MM.1S (cell line): ENCODE results near the gene MS4A10.
"Not testable (repeated sequence)": the region's sequence is repeated elsewhere in the genome, so short reads cannot be mapped to it uniquely, and the experiment has no call there.

ENCODE experiments used
- DNase-seq: peaks from one replicate; pipeline ENCODE4 v3.0.0-alpha.2; 2015
- H2AFZ ChIP-seq: fragments of 300-600 bp; sonication (generic); 2 replicates; pipeline ENCODE4 v1.6.0; 2016; ENCODE audit warnings: antibody characterized with exemption, low read length
- H3F3A ChIP-seq: fragments of 300-600 bp; sonication (generic); 2 replicates; pipeline ENCODE4 v1.6.1; 2016; ENCODE audit warnings: mild to moderate bottlenecking, antibody characterized with exemption, low read length, moderate library complexity, mixed read lengths; ENCODE audit not compliant: insufficient read depth
- H3K27ac ChIP-seq: fragments of 300-600 bp; sonication (generic); 2 replicates; pipeline ENCODE4 v1.5.1; 2016; ENCODE audit warnings: mild to moderate bottlenecking, low read length
- H3K27me3 ChIP-seq: fragments of 300-600 bp; sonication (generic); replicated peaks from 2 replicates; pipeline ENCODE4 v1.6.0; 2016; ENCODE audit warnings: low read length; ENCODE audit not compliant: insufficient read depth
- H3K36me3 ChIP-seq: fragments of 300-600 bp; sonication (generic); replicated peaks from 2 replicates; pipeline ENCODE4 v1.6.1; 2016; ENCODE audit warnings: mild to moderate bottlenecking, low read length, mixed read lengths; ENCODE audit not compliant: insufficient read depth
- H3K4me1 ChIP-seq: fragments of 300-600 bp; sonication (generic); 2 replicates; pipeline ENCODE4 v1.6.1; 2016; ENCODE audit warnings: low read length, mixed read lengths
- H3K4me2 ChIP-seq: fragments of 300-600 bp; sonication (generic); 2 replicates; pipeline ENCODE4 v1.6.0; 2016; ENCODE audit warnings: low read depth, low read length
- H3K4me3 ChIP-seq: fragments of 300-600 bp; sonication (generic); 2 replicates; pipeline ENCODE4 v1.5.1; 2016; ENCODE audit warnings: low read length, mixed read lengths
- H3K79me2 ChIP-seq: fragments of 300-600 bp; sonication (generic); 2 replicates; pipeline ENCODE4 v1.6.1; 2016; ENCODE audit warnings: mixed run types, low read length, mixed read lengths
- H3K9ac ChIP-seq: fragments of 300-600 bp; sonication (generic); 2 replicates; pipeline ENCODE4 v1.6.1; 2016; ENCODE audit warnings: low read length, mixed read lengths
- H3K9me2 ChIP-seq: fragments of 300-600 bp; sonication (generic); replicated peaks from 2 replicates; pipeline ENCODE4 v1.6.1; 2016; ENCODE audit warnings: mild to moderate bottlenecking, low read length, mixed read lengths; ENCODE audit not compliant: insufficient read depth
- H3K9me3 ChIP-seq: fragments of 300-600 bp; sonication (generic); replicated peaks from 2 replicates; pipeline ENCODE4 v1.6.1; 2016; ENCODE audit warnings: mild to moderate bottlenecking, low read length, mixed read lengths; ENCODE audit not compliant: insufficient read depth
- H4K20me1 ChIP-seq: fragments of 300-600 bp; sonication (generic); 2 replicates; pipeline ENCODE4 v1.6.1; 2016; ENCODE audit warnings: mild to moderate bottlenecking, low read length, moderate library complexity, mixed read lengths; ENCODE audit not compliant: insufficient read depth
- CTCF ChIP-seq: fragments of 300-600 bp; sonication (generic); IDR thresholded peaks from 2 replicates; pipeline ENCODE4 v1.5.1; 2016; ENCODE audit warnings: antibody characterized with exemption, low read length, mixed read lengths
- EZH2 ChIP-seq: fragments of 300-600 bp; sonication (generic); optimal IDR thresholded peaks from 2 replicates; pipeline ENCODE3; 2017; ENCODE audit warnings: low read depth, mild to moderate bottlenecking, antibody characterized with exemption, low read length, mixed read lengths
- EZH2phosphoT487 ChIP-seq: fragments of 300-600 bp; sonication (generic); IDR thresholded peaks from 2 replicates; pipeline ENCODE4 v1.6.1; 2018; ENCODE audit warnings: antibody characterized with exemption, low read length

MS4A10 gene

GRCh38 chr11:60821827-60822599 is 36.9 kb downstream of the MS4A10 start:
- no peaks in the 10 kb centered on the region for H3K9me2 ChIP-seq
- H3F3A ChIP-seq, result no peaks in the 10 kb centered on the region
- H3K36me3 ChIP-seq, result no peaks in the 10 kb centered on the region
- H3K4me1 ChIP-seq, result no peaks in the 10 kb centered on the region
- H3K4me3 ChIP-seq, result no peak overlapping the region
- no peak for DNase-seq
- H2AFZ ChIP-seq, result no peak overlapping the region
- H3K9me3 ChIP-seq, result no peaks in the 10 kb centered on the region
- no peak overlapping the region for H3K27ac ChIP-seq
- H3K27me3 ChIP-seq, result no peaks in the 10 kb centered on the region
- no peak overlapping the region for H3K4me2 ChIP-seq
- no peaks in the 10 kb centered on the region for H3K79me2 ChIP-seq
- TF ChIP-seq EZH2phosphoT487 (no peak), EZH2 (no peak), CTCF (no peak)
- no peak overlapping the region for H3K9ac ChIP-seq
- no peaks in the 10 kb centered on the region for H4K20me1 ChIP-seq

DNA sequence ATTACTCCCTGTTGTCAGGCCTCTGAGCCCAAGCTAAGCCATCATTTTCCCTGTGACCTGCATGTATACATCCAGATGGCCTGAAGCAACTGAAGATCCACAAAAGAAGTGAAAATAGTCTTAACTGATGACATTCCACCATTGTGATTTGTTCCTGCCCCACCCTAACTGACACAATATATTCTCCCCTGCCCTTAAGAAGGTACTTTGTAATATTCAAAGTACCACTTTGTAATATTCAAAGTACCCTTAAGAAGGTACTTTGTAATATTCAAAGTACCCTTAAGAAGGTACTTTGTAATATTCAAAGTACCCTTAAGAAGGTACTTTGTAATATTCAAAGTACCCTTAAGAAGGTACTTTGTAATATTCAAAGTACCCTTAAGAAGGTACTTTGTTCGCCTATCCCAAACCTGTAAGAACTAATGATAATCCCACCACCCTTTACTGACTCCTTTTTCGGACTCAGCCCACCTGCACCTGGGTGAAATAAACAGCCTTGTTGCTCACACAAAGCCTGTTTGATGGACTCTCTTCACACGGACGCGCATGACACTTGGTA is 38.7 kb downstream of the MS4A10 start:
- H2AFZ ChIP-seq, H3F3A ChIP-seq, H3K27me3 ChIP-seq, H3K9me2 ChIP-seq, H3K4me3 ChIP-seq, H3K4me1 ChIP-seq, H3K27ac ChIP-seq, H3K79me2 ChIP-seq, H3K9ac ChIP-seq, H3K4me2 ChIP-seq, H3K36me3 ChIP-seq, H3K9me3 ChIP-seq, H4K20me1 ChIP-seq, DNase-seq: not testable (repeated sequence)

DNA sequence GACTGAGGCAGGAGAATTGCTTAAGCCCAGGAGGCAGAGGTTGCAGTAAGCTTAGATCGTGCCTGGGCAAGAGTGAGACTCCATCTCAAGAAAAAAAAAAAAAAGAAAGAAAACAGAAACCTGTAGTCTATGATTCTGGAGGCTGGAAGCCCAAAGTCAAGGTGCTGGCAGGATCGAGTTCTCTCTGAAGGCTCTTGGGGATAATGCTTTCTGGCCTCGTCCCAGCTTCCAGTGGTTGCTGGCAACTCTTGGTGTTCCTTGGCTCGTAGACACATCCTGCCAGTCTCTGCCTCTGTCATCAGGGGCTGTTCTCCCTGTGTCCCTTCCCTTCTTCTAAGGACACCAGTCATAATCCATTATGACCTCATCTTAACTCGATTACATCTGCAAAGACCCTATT is 40.0 kb downstream of the MS4A10 start:
- Histone ChIP-seq H3K9me3 (no peaks in the 10 kb centered on the region), H3K79me2 (no peaks in the 10 kb centered on the region), H3K4me1 (no peaks in the 10 kb centered on the region), H3K9me2 (no peaks in the 10 kb centered on the region), H3K27me3 (no peaks in the 10 kb centered on the region), H3F3A (no peaks in the 10 kb centered on the region), H2AFZ (no peak overlapping the region), H3K4me3 (no peak overlapping the region), H3K9ac (no peak overlapping the region), H3K4me2 (no peak overlapping the region), H4K20me1 (no peaks in the 10 kb centered on the region), H3K27ac (no peak overlapping the region), H3K36me3 (no peaks in the 10 kb centered on the region)
- TF ChIP-seq EZH2 (no peak), CTCF (no peak), EZH2phosphoT487 (no peak)
- no peak for DNase-seq

- no peaks in the 10 kb centered on the region for H3K9me2 ChIP-seq
- no peak overlapping the region for H3K27ac ChIP-seq
- no peaks in the 10 kb centered on the region for H4K20me1 ChIP-seq
- H3K4me1 ChIP-seq, result no peaks in the 10 kb centered on the region
- no peak for TF ChIP-seq EZH2phosphoT487
- no peak for TF ChIP-seq EZH2
- TF ChIP-seq CTCF, result no peak
- no peaks in the 10 kb centered on the region for H3K36me3 ChIP-seq
- no peak overlapping the region for H3K4me3 ChIP-seq
- no peaks in the 10 kb centered on the region for H3K9me3 ChIP-seq
- no peak overlapping the region for H3K4me2 ChIP-seq
- H2AFZ ChIP-seq, result no peak overlapping the region
- H3F3A ChIP-seq, result no peaks in the 10 kb centered on the region
- H3K9ac ChIP-seq, result no peak overlapping the region
- no peak for DNase-seq
- no peaks in the 10 kb centered on the region for H3K79me2 ChIP-seq
- no peaks in the 10 kb centered on the region for H3K27me3 ChIP-seq
These were observed 40.7 kb downstream of the MS4A10 start for GRCh38 chr11:60825790-60826189.
